Hindlimb muscle (tissue), 1 donor: ENCODE data around the gene COL23A1. TPM values are rescaled to one million over a fixed set of nuclear protein-coding genes. Genes with fewer than 3 reads are reported as not detected.
"Not testable (repeated sequence)": the region's sequence is repeated elsewhere in the genome, so short reads cannot be mapped to it uniquely, and the experiment has no call there.

Experiments used
- DNase-seq: peaks from one replicate; pipeline ENCODE4 v3.0.0-alpha.2; 2013
- polyA plus RNA-seq: library from polyadenylated mRNA; unstranded; fragments of 120-200 nt; gene quantifications from one replicate; pipeline ENCODE4 v1.2.1, GENCODE V29; 2013; ENCODE audit not compliant: insufficient read length

The COL23A1 gene
- polyA plus RNA-seq, 1 donor = 1.8 TPM

DNA sequence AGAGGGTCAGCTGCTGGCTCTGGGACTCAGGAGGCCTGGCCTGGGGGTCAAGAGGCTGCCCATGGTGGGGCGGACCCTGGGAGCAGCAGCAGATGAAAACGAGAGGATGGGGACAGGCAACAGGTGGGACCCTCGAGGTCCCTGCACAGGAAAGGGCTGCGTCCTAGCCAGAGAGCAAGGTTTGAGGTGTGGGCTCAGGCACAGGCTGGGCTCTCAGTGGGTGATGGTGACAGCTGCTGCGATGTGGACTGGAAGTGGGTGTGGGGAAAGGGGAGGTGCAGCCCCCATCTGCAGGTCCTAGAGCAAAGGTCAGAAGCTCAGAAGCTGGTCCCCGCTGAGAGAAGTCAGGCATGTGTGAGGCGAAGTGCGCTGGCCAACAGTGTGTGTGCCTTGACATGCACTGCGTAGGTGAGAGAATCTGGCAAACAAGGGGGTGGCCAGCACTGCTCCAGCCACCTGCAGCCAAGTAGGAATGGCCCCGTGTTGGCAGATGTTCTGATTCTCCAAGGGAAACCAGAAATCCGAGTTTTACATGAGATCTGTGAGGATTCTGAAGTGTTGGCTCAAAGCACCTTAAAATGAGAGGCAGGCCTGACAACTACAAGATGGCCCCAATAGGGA lies 85.7 kb downstream of the COL23A1 start:
- DNase-seq = no peak

DNA sequence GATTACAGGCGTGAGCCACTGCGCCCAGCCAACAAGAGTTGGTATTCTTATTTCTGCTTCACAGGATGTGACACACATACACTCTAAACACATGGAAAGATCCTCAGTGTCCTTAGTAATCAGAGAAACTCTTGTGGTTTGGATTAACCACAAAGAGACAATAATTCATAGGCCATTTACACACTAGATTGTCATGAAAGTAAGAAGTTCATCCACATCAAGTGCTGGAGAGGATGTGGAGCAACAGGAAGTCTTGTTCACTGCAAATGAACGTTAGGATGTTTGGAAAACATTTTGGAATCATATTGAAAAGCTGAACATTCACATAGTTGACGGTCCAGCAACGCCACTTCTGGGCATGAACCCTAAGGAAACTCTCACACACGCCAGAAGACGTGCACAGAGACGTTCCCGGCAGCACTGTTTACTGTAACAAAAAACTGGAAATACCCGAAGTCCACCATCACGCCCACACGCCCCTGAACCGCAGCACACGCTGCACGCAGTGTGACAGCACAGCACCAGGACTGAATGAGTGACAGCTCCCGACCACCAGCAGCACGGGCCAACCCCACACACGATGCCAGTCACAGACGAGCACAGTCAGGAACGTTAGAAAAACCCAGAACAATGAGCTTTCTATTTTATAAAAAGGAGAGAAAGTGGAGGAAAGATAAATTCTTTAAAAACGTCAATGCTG lies 87.6 kb downstream of the COL23A1 start:
- no peak for DNase-seq

DNA sequence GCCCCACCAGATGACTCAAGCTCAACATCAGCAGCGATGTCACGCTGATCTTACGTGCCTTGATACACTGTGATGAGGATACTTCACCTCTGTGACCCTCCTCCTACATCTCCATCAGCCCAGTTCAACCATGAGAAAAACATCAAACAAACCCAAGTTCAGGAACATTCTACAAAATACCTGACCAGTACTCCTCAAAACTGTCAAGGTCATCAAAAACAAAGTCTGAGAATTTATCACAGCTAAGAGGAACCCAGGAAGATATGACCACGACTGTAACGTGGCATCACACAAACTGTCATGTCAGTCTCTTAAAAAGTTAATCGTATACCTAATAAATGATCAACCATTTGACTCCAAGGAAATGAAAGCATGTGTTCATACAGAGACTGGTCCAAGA lies 90.8 kb downstream of the COL23A1 start:
- no peak for DNase-seq

DNA sequence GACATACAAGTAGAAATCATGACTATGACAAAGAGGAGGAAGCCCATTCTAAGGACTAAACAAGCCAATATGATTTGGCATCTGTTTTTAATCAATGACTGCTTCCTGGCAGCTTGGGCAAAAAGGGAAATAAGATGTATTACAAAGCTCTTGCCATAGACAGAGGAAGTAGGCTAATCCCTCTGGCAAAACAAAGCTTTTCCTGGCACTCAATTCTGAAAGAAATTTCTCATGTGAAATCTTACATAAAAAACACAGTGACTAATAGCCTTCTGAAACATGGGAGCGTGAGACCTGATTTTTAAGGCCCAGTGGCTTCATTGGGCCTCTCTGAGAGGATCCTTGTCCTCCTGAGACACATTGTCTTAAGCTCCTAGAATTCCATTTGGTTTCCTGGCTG lies 93.6 kb downstream of the COL23A1 start:
- no peak for DNase-seq

DNA sequence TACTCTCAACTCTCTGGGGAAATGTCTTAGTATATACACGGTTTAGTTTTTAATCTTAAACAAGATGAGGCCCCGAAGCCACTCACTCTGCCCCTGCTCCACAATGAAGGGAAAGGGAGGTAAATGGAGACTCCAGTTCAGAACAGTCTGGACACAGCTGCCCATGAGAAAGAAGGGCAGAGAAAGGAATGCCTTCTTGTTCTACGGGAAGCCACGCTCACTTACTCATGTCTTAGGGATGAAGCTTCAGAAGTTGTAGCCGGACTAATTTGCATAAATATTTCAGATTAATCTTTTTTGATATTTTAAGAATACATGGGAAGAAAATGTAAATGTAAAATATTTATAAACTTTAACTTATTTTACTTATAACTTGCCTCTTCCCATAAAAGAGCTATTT lies 94.0 kb downstream of the COL23A1 start:
- DNase-seq = no peak

DNA sequence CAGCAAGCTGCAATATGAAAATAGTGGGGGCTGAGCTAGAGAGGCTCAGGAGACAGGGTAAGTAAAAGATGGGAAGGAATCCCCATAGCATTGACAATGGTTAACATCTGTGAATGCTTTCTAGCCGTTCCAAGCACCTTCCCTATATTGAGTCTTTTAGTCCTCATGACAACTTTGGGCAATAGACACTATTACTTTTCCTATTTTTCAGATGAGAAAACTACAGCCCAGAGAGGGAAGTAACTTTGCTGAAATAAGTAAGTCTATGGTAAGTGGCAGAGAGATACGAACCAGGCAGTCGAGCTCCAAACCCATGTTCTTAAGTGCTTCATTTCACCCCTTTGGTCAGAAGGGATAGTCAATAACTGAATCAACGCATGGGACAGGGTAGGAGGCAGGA lies 94.5 kb downstream of the COL23A1 start:
- DNase-seq = no peak

DNA sequence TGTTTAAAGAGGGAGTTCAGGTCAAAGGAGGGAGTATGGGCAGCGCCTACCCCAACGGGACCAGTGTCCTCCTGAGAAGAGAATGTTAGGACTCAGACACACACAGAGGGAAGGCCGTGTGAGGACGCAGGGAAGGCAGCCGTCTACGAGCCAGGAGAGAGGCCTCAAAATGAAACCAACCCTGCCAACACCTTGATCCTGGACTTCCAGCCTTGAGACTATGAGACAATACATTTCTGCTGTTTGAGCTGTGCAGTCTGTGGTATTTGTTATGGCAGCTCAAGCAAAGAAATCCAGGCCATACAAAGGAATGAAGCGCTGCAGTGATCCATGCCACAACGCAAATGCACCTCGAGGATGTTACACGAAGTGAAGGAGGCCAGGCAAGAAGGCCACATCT lies 97.9 kb downstream of the COL23A1 start:
- no peak for DNase-seq

DNA sequence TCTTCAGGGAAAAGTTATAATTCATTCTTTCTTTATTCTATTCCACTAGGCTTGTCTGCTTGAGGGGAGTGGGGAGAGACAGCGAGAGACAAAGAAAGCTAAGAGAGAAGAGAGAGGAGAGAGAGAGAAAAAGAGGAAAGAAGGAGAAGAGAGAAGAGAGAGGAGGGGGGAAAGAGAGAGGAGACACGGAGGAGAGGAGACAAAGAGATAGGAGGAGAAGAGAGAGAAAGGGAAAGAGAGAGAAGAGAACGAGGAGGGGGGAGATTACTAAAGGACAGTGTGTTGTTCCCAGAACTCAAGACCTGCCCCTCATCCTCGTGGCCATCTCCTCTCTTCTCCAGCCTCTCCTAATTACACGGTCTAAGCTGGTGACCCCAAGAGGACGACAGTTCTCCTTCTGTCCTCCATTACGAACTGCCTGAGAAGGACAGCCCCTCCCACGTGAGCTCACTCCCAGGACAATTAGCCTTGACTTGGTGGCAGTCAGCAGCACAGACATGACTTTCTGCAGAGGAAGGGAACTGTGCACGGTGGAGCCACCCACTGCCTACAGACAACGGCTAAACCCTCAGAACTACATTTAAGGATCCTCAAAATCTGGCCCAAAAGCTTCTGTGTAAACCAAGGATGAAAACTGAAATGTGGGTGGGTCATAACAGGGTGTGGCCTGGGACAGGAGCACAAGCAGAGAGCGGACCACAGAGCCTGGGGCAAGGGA lies 99.1 kb downstream of the COL23A1 start:
- no peak for DNase-seq

DNA sequence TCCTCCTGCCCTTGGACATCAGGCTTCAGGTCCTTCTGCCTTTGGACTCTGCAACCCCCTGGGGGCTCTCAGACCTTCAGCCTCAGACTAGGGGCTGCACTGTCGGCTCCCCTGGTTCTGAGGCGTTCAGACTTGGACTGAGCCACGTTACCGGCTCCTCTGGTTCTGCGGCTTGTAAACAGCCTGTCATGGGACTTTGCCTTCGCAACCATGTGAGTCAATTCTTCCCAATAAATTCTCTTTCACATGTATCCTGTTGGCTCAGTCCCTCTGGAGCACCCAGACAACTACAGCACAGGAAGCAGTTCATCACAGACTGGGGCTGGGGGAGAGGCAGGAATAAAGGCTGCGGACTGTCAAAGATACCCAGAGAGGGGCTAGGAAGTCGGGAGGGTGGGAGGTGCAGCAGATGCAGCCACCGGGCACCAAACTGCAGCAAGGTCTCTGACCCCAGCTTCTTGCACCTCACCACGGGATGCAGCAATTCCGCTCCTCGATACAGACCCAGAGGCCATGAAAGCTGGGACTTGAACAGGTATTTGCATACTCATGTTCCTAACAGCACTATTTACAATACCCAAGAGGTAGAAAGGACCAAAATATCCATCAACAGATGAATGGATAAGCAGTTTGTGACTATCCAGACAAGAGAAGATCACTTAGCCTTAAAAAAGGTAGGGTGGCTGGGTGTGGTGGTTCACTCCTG lies 100.8 kb downstream of the COL23A1 start:
- DNase-seq = no peak

DNA sequence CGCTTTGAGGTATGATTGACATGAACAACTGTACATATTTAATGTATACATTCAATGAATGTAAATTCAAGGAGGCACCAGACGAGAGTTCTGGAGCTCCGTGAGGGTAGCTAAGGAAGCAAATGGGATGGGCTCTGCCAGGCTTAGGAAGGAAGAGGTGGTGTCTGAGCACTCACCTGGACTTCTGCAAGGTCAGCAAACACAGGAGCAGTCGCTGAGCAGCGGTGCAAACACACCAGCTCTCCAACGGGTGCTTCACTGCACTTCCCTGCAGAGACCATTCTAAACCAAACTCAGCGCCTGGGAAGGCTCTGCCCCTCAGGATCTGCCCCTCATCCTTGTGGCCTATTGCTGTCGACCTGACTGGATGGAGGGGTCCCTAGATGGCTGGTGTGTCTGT lies 101.5 kb downstream of the COL23A1 start:
- no peak for DNase-seq

DNA sequence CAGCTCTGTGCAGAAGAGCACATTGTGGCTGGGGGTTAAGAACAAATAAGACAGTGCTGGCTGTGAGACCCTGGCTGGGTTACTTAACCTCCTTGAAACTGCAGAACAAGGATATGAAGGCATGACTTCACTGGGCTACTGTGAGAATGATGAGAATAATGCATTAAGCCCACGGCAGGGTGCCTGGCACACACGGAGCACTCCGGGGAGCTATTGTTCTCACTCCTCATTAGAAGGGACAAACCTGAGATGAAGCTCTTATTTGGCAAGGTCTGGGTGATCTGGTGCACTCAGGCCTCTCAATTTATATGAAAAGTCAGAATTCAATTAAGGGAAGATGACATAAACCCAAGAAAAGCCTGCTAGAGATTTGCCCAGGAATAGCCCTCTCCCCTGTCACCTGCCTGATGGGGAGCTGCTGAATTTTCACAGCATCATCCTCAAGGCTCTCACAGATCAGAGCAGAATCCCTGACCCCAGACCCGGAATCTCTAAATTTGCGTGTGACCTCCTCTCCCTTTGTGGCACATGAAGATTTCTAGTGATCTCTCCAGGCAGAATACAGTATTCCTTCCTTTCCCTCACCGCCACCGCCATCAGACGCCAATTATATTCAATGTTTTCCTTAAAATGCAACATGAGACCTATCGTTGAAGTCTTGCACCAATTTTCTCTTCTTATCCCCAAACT lies 102.1 kb downstream of the COL23A1 start:
- DNase-seq = no peak

DNA sequence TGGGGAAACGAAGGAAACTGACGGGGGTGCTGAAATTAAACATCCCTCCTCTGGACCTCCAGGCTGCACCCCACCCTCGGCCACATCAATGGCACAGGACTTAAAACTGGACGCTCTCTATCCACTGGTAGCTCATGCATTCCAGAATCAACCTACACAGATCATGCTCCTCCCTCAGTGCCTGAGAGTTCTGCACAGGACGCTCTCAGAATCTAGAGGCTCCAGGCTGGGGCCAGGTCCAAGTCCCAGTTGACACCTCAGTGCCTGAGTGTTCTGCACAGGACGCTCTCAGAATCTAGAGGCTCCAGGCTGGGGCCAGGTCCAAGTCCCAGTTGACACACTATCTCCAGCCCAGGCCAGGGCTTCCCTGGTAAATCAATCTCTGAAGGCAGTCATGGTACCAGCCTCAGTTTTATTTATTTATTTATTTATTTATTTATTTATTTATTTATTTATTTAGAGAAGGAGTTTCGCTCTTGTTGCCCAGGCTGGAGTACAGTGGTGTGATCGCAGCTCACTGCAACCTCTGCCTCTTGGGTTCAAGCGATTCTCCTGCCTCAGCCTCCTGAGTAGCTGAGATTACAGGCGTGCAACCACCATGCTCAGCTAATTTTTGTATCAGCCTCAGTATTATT lies 103.2 kb downstream of the COL23A1 start:
- DNase-seq = not testable (repeated sequence)

DNA sequence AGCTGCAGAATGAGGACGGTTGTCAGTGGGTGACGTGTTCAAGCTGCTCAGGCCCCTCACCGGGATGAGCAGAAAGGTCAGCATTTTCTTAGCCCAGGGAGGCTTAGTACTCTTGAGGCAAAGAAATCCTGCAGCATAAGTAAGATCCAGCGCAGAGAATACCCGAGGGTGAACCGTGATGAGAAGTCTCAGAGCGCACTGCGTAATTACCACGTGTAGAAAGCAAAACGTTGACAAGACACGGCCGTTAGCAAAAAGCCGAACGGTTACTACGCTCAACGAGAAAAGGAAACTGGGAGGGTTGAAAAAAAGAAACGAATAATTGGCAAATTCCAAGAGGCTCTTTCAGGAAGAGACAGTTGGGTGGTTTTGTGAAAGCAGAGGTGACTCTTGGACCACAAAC lies 104.0 kb downstream of the COL23A1 start:
- no peak for DNase-seq

DNA sequence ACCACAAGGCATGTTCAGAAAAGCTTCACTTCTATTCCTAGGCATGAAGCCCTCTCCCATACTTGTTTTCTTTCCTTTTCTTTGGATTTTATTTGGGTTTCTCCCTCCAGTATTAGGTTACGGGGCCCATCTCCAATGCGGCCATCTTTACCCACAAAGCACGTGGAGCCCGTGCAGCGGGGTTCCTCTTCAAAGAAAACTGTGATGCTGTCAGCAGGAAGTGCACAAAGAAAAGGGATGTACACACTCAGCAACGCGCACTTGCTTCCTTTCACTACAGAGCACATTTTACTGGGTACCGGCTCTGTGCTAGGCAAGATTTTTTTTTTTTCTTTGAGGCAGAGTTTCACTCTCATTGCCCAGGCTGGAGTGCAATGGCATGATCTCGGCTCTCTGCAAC lies 106.6 kb downstream of the COL23A1 start:
- DNase-seq = no peak

DNA sequence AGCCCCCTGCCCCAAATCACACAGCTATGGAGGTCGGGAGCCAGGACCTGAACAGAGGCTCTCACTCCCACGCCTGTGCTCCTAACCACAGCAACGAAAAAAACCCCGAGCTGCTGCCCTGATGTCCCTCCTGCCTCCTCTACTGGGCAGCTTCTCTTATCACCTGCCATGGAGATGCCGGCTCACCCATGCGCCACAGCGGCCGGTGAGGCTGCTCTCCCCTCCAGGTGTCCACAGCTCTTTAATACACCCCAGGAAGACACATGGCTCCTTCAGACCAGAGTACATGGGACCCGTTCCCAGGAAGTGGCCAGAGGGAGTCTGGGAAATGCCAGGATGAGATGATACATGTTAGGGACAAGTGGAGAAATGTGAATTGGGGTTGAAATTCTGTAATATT lies 110.9 kb downstream of the COL23A1 start:
- DNase-seq = no peak

DNA sequence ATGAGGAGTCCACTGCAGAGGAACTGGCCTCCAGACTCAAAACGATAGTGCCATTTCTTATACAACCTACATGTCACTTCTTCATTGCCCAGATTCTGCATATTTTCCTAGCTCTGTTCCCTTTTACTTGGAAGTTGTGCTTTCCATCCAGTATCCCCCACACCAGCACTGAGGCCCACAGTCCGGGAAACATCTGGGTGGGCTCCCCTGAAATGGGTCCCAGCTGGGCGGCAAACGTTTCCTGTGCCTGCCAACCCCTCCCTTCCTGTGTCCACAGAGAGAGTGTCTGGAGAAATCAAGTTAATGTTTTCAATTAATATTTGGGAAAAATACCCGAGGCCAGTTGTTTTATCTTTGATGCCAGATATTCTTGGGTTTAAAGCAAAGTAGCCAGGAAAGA lies 111.8 kb downstream of the COL23A1 start:
- DNase-seq = no peak

DNA sequence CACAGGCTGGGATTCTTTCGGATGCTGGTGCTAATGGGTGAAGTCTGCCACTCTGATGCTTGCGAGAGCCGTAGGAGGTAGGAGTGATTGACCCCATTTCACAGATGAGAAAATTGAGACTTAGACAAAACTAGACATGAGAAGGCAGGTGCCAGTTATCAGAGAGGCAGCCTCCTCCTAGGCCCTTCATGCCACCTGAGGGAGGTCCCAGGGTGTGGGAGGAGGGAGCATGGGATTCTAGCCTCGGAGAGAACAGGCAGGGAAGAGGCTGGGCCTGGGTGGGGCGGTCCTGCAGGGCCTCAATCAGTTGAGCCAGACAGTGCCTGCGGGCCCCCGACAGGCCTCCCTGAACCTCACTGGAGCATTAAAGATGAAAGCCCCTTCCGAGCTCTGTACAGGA lies 112.4 kb downstream of the COL23A1 start:
- DNase-seq = no peak

DNA sequence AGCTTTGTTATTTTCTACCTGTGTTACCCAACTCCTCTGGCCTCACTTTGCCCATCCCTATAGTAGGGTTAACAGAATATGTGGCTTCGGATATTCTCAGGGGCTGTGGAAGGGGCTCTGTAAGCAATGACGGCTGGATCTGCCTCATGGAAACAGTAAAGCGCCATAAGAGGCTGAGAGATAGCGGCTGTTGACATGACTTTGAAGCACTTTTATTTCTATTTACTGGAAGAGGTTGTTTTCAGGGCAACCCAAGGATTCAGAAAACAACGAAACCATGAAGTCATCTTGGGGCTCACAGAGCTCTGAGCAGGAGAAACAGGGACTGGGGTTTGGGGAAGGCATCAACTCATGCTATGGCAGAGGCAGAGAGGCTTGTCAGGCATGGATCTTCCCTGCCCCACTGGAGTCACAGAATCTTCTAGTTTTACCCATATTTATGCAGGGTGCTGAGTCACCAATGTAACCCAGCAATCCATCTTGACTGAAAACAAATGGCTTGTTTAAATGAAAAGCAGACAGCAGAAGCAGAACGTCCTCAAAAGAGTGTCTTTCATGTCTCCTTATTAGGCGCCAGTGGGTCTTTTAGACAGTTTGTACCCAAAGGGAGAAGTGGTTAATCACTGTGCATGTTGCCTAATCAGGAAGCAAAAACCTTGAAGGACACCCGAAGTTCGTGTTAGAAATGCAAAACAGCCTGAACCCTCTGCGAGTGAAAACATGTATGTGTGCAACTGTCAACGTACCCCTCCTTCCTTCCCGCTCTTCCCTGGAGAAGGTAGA lies 113.0 kb downstream of the COL23A1 start:
- no peak for DNase-seq

DNA sequence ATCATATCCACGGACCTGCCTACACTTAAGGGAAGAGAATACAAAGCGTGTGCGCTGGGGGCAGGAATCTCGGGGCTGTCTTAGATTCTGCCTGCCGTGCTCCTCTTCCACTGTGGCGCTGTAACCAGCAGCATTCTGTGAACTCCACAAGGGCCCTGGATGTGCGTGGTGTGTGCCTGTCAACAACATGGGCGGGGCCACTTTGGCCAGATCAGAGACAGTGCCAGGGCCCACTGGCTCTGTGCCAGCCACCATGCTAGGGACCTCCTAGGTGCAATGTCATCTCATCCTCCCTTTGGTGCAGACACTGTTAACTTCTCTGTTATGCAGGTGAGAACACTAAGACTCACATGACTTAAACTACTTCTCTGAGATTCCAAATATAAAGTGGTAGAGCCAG lies 113.7 kb downstream of the COL23A1 start:
- no peak for DNase-seq

DNA sequence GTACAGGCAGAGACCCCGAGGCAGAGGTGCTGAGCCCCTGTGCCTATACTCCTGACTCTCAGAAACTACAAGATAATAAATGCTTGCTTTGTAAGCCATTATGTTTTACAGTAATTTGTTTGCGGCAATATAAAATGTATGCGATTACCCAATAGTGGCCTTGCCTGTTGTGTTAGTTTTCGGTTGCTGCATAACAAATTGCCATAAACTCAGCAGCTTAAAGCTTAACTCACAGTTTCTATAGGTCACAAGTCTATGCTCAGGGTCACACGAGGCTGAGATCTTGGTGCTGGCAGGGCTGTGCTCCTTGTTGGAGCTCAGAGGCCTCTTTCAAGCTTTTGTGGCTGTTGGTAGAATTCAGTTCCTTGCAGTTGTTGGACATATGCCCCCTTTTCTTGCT lies 114.8 kb downstream of the COL23A1 start:
- no peak for DNase-seq

DNA sequence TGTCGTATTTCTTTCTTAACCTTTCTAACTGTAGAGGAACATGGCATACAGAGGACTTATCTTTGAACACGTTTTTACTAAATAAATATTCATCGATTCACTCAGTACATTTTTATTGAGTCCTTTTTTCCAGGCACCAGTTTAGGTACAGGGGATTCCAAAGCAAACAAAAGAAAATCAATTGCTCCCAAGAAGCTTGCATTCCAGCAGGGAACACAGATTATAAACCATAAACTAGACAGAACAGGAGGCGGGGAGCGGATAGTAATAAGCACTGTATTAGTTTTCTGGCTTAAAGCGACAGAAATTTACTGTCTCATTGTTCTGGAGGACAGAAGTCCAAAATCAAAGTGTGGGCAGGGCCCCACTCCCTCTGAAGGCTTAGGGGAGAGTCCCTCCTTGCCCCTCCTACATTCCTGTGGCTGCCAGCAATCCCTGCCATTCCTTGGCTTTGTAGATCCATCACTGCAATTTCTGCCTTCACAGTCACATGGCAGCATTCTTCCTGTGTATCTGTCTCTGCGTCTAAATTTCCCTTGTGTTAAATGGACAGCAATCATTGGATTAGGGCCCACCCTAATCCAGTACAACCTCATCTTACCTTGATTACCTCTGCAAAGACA lies 115.5 kb downstream of the COL23A1 start:
- no peak for DNase-seq
